ENCODE data around the gene DUSP9. TPM values are rescaled to one million over a fixed set of nuclear protein-coding genes. Genes with fewer than 3 reads are reported as not detected.
"Not testable (repeated sequence)": the region's sequence is repeated elsewhere in the genome, so short reads cannot be mapped to it uniquely, and the experiment has no call there.

Gene DUSP9
- total and polyA plus RNA-seq, 3 donors from 2014 or later, result 2.5 to 10.2 (median 6.2) TPM

DNA sequence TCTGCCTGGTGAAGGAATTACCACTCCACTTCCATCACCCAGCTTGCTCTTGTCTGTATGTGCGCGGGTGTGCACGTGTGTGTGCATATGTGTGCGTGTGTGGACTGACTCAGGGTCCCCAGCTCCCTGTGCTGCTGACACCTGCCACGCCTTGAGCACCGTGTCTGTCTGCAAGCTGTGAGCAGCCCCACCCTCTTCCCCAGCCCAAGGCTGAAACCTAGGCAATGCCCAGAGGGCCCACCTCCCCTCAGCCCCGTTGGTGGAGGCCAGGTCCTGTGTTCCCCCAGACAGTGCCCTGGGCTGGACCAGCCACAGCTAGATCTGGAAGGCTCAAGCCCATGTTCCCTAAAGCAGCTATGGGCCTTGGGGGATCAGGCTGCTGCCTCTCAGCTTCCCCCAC is 46.1 kb upstream of the DUSP9 start:
- Histone ChIP-seq H3K36me3 (ENCODE audit: low read depth, missing control alignments) (no peaks in the 10 kb centered on the region), H3K27ac (no peak overlapping the region), H3K27me3 (no peaks in the 10 kb centered on the region), H3K4me1 (peaks cover 2% of the 10 kb centered on the region), H3K9me3 (no peaks in the 10 kb centered on the region), H3K4me3 (no peak overlapping the region)
- TF ChIP-seq POLR2A (IDR thresholded peaks at IDR 0.05), result no peak
- TF ChIP-seq, protein P1, sequence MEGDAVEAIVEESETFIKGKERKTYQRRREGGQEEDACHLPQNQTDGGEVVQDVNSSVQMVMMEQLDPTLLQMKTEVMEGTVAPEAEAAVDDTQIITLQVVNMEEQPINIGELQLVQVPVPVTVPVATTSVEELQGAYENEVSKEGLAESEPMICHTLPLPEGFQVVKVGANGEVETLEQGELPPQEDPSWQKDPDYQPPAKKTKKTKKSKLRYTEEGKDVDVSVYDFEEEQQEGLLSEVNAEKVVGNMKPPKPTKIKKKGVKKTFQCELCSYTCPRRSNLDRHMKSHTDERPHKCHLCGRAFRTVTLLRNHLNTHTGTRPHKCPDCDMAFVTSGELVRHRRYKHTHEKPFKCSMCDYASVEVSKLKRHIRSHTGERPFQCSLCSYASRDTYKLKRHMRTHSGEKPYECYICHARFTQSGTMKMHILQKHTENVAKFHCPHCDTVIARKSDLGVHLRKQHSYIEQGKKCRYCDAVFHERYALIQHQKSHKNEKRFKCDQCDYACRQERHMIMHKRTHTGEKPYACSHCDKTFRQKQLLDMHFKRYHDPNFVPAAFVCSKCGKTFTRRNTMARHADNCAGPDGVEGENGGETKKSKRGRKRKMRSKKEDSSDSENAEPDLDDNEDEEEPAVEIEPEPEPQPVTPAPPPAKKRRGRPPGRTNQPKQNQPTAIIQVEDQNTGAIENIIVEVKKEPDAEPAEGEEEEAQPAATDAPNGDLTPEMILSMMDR (IDR thresholded peaks at IDR 0.05), result no peak
- WGBS, 2 donors, result 86% methylated on average over 7 of the region's 7 CpGs; no CpG with 5 or more reads in 1 of the 2 donors
- DNase-seq, result no peak
- intact Hi-C loops (cut with DNase I; ENCODE audit: low total_unique reads), result no loop called here

DNA sequence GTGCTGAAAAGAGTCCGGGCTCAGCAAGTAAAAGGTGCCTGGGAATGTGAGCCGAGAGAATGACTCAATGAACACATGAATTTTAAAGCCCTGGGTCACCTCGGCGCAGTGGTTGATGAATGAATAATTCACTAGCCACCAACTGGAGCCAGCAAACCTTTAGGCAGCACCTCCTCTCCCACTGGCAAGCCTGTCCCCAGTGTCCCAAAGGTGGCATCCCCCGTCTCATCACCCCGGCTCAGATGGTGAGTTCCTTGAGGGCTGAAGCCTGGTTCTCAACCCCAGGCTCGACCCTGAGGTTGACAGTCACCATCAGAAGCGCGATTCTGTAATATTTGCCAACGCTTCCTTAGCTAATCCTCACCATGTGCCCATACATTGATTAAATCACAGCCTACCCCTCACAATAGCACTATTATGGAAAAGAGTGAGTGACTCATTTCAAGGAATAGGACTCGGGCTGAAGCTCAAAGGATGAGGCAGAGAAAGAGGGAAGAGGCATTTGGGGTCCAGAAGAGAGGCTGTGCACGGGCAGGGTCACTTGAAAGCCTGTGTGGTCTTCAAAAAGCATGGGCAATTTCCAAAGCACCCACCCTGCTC is 45.4 kb upstream of the DUSP9 start:
- no peak overlapping the region for H3K4me3 ChIP-seq
- H3K9me3 ChIP-seq, result no peaks in the 10 kb centered on the region
- no peaks in the 10 kb centered on the region for H3K27me3 ChIP-seq
- H3K27ac ChIP-seq, result no peak overlapping the region
- H3K4me1 ChIP-seq, result peaks cover 2% of the 10 kb centered on the region
- intact Hi-C loops (cut with DNase I; ENCODE audit: low total_unique reads), result no loop called here
- no peak for DNase-seq
- TF ChIP-seq, protein P1 (IDR thresholded peaks at IDR 0.05), result no peak
- TF ChIP-seq POLR2A (IDR thresholded peaks at IDR 0.05), result no peak
- H3K36me3 ChIP-seq (ENCODE audit: low read depth, missing control alignments), result no peaks in the 10 kb centered on the region
- WGBS, 2 donors, result 92 to 96% methylated on average over 10 to 12 of the region's 12 CpGs

DNA sequence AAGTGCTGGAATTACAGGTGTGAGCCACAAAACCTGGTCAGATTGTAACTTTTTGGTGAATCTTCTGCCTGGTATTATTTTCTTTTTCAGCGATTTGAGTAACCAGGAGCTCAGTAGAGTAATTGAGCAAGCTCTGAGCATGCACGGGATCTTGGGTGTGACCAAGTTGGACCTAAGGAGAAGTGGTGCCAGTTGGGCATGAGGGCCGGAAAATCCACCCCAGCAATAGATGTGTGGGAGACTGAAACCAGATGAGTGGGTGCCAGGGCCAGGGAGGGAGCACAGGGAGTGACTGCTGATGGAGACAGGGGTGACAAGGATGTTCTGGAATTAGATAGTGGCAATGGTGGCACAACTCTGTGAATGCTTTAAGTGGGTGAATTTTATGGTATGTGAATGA is 44.4 kb upstream of the DUSP9 start:
- no peaks in the 10 kb centered on the region for H3K27me3 ChIP-seq
- H3K9me3 ChIP-seq, result no peaks in the 10 kb centered on the region
- WGBS, 2 donors, result 93 to 100% methylated on average over 3 of the region's 3 CpGs
- intact Hi-C loops (cut with DNase I; ENCODE audit: low total_unique reads), result no loop called here
- no peak for TF ChIP-seq POLR2A (IDR thresholded peaks at IDR 0.05)
- TF ChIP-seq, protein P1 (IDR thresholded peaks at IDR 0.05), result no peak
- H3K27ac ChIP-seq, result no peak overlapping the region
- peaks cover 2% of the 10 kb centered on the region for H3K4me1 ChIP-seq
- no peak overlapping the region for H3K4me3 ChIP-seq
- DNase-seq, result no peak
- H3K36me3 ChIP-seq (ENCODE audit: low read depth, missing control alignments), result no peaks in the 10 kb centered on the region

DNA sequence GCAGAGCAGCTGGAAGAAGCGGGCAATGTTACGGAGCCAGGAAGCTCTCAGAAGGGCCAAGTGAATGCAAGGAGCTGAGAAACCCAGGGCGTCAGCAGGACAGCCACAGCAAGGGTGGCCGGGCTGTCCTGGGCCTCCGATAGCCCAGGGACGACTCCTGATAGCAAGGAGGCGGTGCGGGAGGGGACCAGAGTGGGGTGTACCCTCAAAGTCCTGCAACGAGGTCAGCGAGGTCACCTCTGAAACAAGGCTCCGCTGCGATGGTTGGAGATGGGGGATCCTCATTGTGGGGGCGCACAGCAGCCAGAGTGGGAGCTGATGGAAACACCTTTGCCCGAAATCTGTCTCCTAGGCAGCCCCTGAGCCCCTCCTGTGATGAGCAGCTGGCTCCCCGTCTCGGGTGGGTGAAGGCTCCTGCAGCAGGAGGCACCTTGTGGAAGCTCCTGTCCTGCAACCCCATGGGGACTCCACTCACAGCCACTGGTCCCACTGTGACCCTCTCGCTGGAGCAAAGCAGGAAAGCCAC is 43.8 kb upstream of the DUSP9 start:
- no peak for TF ChIP-seq POLR2A (IDR thresholded peaks at IDR 0.05)
- TF ChIP-seq, protein P1 (IDR thresholded peaks at IDR 0.05), result no peak
- intact Hi-C loops (cut with DNase I; ENCODE audit: low total_unique reads), result no loop called here

DNA sequence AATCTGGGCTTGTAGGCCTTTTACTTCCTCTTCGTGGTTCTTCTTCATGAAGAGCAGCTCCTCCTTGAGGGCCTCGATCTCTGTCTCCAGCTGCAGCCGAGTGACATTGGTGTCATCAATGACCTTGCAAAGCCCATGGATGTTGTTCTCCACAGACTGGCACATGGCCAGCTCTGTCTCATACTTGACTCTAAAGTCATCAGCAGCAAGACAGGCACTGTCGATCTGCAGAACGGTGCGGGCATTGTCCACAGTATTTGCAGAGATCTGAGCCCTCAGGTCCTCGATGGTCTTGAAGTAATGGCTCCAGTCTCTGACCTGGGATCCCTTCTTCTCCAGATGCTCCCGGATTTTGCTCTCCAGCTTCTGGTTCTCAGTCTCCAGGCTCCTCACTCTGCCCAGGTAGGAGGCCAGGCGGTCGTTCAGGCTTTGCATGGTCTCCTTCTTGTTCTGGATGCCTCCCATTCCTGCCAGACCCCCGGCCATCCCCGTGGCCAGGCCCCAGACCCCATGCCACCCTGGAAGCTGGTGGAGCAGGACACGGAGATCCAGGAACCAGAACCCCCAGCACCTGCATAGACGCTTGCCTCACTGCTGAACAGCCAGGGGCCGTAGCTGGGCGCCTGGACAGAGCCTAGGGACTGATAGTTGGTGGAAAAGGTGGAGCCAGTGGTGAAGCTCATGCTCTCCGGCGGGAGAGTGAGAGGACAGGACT is 42.2 kb upstream of the DUSP9 start:
- intact Hi-C loops (cut with DNase I; ENCODE audit: low total_unique reads); H3K27me3 ChIP-seq; H3K36me3 ChIP-seq (ENCODE audit: low read depth, missing control alignments); H3K27ac ChIP-seq; H3K9me3 ChIP-seq; H3K4me1 ChIP-seq; H3K4me3 ChIP-seq; DNase-seq: not testable (repeated sequence)
- 89 to 93% methylated on average over 4 to 15 of the region's 18 CpGs for WGBS, 2 donors

More for the DNA sequence above, 43.8 kb upstream of the DUSP9 start:
- Histone ChIP-seq H3K36me3 (ENCODE audit: low read depth, missing control alignments) (no peaks in the 10 kb centered on the region), H3K27ac (no peak overlapping the region), H3K9me3 (no peaks in the 10 kb centered on the region), H3K4me3 (no peak overlapping the region), H3K27me3 (no peaks in the 10 kb centered on the region), H3K4me1 (peaks cover 2% of the 10 kb centered on the region)
- DNase-seq, result no peak
- WGBS, 2 donors, result 93 to 94% methylated on average over 9 to 15 of the region's 17 CpGs

All from testis (tissue), 3 donors.